Fibroblast of lung (primary cell): ENCODE measurements around the gene HIVEP3. TPM values are rescaled to one million over a fixed set of nuclear protein-coding genes. Genes with fewer than 3 reads are reported as not detected.

ENCODE experiments used
- DNase-seq, 2 donors: peaks; one replicate each; pipeline versions ENCODE4 v3.0.0 to v3.0.0-alpha.2; 2010; ENCODE audit warnings: low read depth in 2 of 2
- H2AFZ ChIP-seq: 2 replicates; pipeline ENCODE4 v1.5.1; 2012; ENCODE audit warnings: low read length, control low read depth, inconsistent platforms
- H3K27ac ChIP-seq: 2 replicates; pipeline ENCODE4 v1.5.1; 2011; ENCODE audit warnings: low read length, control low read depth; ENCODE audit not compliant: insufficient read depth
- H3K27me3 ChIP-seq: 2 replicates; pipeline ENCODE4 v1.5.1; 2011; ENCODE audit warnings: mild to moderate bottlenecking, low read length; ENCODE audit not compliant: control insufficient read depth, insufficient read depth
- H3K36me3 ChIP-seq: 2 replicates; pipeline ENCODE4 v1.5.1; 2011; ENCODE audit warnings: low read length; ENCODE audit not compliant: control insufficient read depth, insufficient read depth
- H3K4me1 ChIP-seq: 2 replicates; pipeline ENCODE4 v1.5.1; 2011; ENCODE audit warnings: low read length; ENCODE audit not compliant: control insufficient read depth, insufficient read depth; ENCODE audit errors: extremely low read depth
- H3K4me2 ChIP-seq: 2 replicates; pipeline ENCODE4 v1.5.1; 2011; ENCODE audit warnings: low read length, control low read depth; ENCODE audit not compliant: insufficient read depth; ENCODE audit errors: extremely low read depth
- H3K4me3 ChIP-seq, 4 experiments: fragments of 200-600 bp in 1 of 4; sonication (generic) in 1 of 4; replicated peaks in 1 of 4; 2 replicates each; pipeline ENCODE4 v1.5.1; 2011 to 2016; ENCODE audit warnings: low read length in 4 of 4, low read depth in 3 of 4, mild to moderate bottlenecking in 3 of 4, control low read depth in 2 of 4, inconsistent platforms in 1 of 4, mixed read lengths in 1 of 4; ENCODE audit not compliant: insufficient read depth in 1 of 4; ENCODE audit errors: control extremely low read depth in 1 of 4
- H3K79me2 ChIP-seq: 2 replicates; pipeline ENCODE4 v1.5.1; 2012; ENCODE audit warnings: mild to moderate bottlenecking, low read length, inconsistent platforms; ENCODE audit not compliant: control insufficient read depth, insufficient read depth
- H3K9ac ChIP-seq: 2 replicates; pipeline ENCODE4 v1.5.1; 2011; ENCODE audit warnings: mild to moderate bottlenecking, low read length, control low read depth; ENCODE audit not compliant: insufficient read depth
- H3K9me3 ChIP-seq: 2 replicates; pipeline ENCODE4 v1.5.1; 2012; ENCODE audit warnings: low read depth, low read length; ENCODE audit not compliant: control insufficient read depth, insufficient read depth
- H4K20me1 ChIP-seq: 2 replicates; pipeline ENCODE4 v1.5.1; 2011; ENCODE audit warnings: low read length; ENCODE audit not compliant: control insufficient read depth, insufficient read depth; ENCODE audit errors: extremely low read depth
- CTCF ChIP-seq, 2 donors: IDR thresholded peaks in 1 of 2; conservative IDR thresholded peaks in 1 of 2; 1 replicate in 1 of 2; 2 replicates in 1 of 2; pipeline ENCODE4 v1.5.1; 2011 to 2012; ENCODE audit warnings: low read length in 2 of 2, control low read depth in 1 of 2, inconsistent platforms in 1 of 2, low read depth in 1 of 2, mild to moderate bottlenecking in 1 of 2
- EZH2 ChIP-seq: IDR thresholded peaks from 2 replicates; pipeline ENCODE4 v1.5.1; 2012; ENCODE audit warnings: low read length, control low read depth, mild to moderate bottlenecking; ENCODE audit errors: missing control alignments
- polyA plus RNA-seq, 2 donors: library from polyadenylated mRNA; depleted of rRNA in 1 of 2; stranded (reverse) in 1 of 2; unstranded in 1 of 2; fragments of >200 nt; gene quantifications; 2 replicates each; pipeline ENCODE4 v1.2.1, GENCODE V29; 2011 to 2012; ENCODE audit warnings: missing spikeins in 1 of 2
- total RNA-seq: library from RNA; depleted of rRNA; stranded (reverse); fragments of >200 nt; gene quantifications from 2 replicates; pipeline ENCODE4 v1.2.1, GENCODE V29; 2014

The HIVEP3 gene
- total and polyA plus RNA-seq, 2 donors (not counting 1 experiment from before 2014, with no cell fraction given), result 0.83 to 3.2 TPM

GRCh38 chr1:41705798-41706197 lies 212.9 kb downstream of the HIVEP3 start:
- Histone ChIP-seq H3K9ac (no peak overlapping the region), H3K4me1 (no peaks in the 10 kb centered on the region), H3K36me3 (no peaks in the 10 kb centered on the region), H3K9me3 (no peaks in the 10 kb centered on the region), H3K27ac (no peak overlapping the region), H3K4me2 (no peak overlapping the region), H3K4me3 (no peak overlapping the region), H4K20me1 (no peaks in the 10 kb centered on the region), H3K79me2 (no peaks in the 10 kb centered on the region), H2AFZ (no peak overlapping the region), H3K27me3 (peaks cover 3% of the 10 kb centered on the region)
- no peak for DNase-seq
- TF ChIP-seq CTCF (conservative IDR thresholded peaks at IDR 0.05 in 1 of 2, IDR thresholded peaks at IDR 0.05 in 1 of 2; ENCODE audit: low read depth in 1 of 2, low read length in 2 of 2), result no peak
- no peak for TF ChIP-seq EZH2

GRCh38 chr1:41704196-41704595 lies 214.5 kb downstream of the HIVEP3 start:
- Histone ChIP-seq H3K9me3 (no peaks in the 10 kb centered on the region), H3K4me2 (no peak overlapping the region), H4K20me1 (no peaks in the 10 kb centered on the region), H3K79me2 (no peaks in the 10 kb centered on the region), H2AFZ (no peak overlapping the region), H3K4me1 (no peaks in the 10 kb centered on the region), H3K27me3 (peaks cover 3% of the 10 kb centered on the region), H3K4me3 (no peak overlapping the region), H3K36me3 (no peaks in the 10 kb centered on the region), H3K27ac (no peak overlapping the region), H3K9ac (no peak overlapping the region)
- DNase-seq, result no peak
- no peak for TF ChIP-seq EZH2
- TF ChIP-seq CTCF (conservative IDR thresholded peaks at IDR 0.05 in 1 of 2, IDR thresholded peaks at IDR 0.05 in 1 of 2; ENCODE audit: low read depth in 1 of 2, low read length in 2 of 2), result no peak

- Histone ChIP-seq H3K79me2 (no peaks in the 10 kb centered on the region), H2AFZ (no peak overlapping the region), H3K4me1 (no peaks in the 10 kb centered on the region), H4K20me1 (no peaks in the 10 kb centered on the region), H3K9me3 (no peaks in the 10 kb centered on the region), H3K9ac (no peak overlapping the region), H3K27ac (no peak overlapping the region), H3K27me3 (peaks cover 3% of the 10 kb centered on the region), H3K4me2 (no peak overlapping the region), H3K36me3 (no peaks in the 10 kb centered on the region), H3K4me3 (no peak overlapping the region)
- no peak for TF ChIP-seq CTCF (conservative IDR thresholded peaks at IDR 0.05 in 1 of 2, IDR thresholded peaks at IDR 0.05 in 1 of 2; ENCODE audit: low read depth in 1 of 2, low read length in 2 of 2)
- no peak for TF ChIP-seq EZH2
- no peak for DNase-seq
Measured at GRCh38 chr1:41702771-41703170, 216.0 kb downstream of the HIVEP3 start.
